Fibroblast of mammary gland (primary cell): ENCODE measurements around the gene PAIP1.

ENCODE experiments used
- DNase-seq: peaks from one replicate; pipeline ENCODE4 v3.0.0-alpha.2; 2010; ENCODE audit warnings: low read depth
- H3K4me3 ChIP-seq: 2 replicates; pipeline ENCODE4 v1.5.1; 2011; ENCODE audit warnings: low read depth, mild to moderate bottlenecking, low read length, moderate library complexity; ENCODE audit not compliant: control insufficient read depth
- TF ChIP-seq, protein P1 (sequence below): conservative IDR thresholded peaks from 2 replicates; pipeline ENCODE4 v1.5.1; 2011; ENCODE audit warnings: low read depth, low read length, inconsistent platforms; ENCODE audit not compliant: control insufficient read depth, insufficient read depth

Gene PAIP1

DNA sequence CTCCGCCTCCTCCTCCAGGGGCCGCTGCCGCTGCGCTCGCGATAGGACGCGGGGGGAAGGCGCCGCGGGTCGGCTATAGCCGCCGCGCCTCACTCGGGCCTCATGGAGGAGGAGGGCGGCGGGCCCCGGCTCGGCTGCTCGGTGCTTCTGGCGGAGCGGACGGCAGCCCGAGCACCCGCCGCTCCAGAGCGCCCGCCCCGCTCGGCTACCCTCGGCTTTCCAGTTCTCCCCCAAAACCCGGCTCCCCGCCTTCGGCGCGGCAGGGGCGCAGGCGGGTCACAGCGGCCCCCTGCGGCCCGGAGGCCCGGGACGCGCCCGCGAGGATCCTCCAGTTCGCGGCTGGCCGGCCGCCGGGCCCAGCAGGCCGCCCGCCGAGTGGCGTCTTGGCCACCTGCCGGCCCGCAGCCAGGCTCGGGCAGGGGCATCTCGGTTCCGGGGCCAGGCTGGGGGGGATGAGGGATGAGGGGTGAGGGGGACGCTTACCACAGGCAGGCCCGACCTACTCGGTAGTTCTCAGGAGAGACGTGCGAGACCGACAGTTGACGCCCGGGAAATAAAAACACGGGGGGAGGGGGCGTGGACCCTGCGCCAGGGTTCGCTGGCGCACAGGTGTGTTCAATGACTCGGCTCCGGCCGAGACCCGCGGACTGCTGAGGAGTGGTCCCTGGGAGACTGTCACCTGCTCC lies at the start of gene PAIP1:
PAIP1 (minus strand) TSS at position 221 of the 686 bp plus-strand sequence. CDS start 231 bp downstream, outside the sequence.
- peak within 1 kb of the TSS; percentile 89 for H3K4me3 ChIP-seq
- TF ChIP-seq, protein P1, sequence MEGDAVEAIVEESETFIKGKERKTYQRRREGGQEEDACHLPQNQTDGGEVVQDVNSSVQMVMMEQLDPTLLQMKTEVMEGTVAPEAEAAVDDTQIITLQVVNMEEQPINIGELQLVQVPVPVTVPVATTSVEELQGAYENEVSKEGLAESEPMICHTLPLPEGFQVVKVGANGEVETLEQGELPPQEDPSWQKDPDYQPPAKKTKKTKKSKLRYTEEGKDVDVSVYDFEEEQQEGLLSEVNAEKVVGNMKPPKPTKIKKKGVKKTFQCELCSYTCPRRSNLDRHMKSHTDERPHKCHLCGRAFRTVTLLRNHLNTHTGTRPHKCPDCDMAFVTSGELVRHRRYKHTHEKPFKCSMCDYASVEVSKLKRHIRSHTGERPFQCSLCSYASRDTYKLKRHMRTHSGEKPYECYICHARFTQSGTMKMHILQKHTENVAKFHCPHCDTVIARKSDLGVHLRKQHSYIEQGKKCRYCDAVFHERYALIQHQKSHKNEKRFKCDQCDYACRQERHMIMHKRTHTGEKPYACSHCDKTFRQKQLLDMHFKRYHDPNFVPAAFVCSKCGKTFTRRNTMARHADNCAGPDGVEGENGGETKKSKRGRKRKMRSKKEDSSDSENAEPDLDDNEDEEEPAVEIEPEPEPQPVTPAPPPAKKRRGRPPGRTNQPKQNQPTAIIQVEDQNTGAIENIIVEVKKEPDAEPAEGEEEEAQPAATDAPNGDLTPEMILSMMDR, result no peak
- peak; percentile 81 for DNase-seq

DNA sequence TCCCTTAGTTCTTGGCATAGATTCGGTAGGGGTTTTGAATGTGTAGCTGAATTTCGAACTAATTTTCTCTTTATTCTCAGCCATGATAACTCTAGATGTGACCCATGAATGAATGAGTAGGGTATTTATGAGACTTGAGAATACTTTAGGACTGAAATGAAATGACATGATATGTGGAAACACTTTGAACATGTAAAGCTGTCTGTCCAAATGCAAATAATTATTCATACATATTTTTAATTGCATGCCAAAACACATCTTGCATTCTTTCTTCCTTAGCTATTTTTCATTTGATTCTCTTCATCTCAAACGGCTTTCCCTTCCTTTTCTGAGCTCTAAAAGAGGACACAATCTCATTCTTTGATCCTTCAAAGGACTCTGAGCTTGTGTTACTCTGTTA lies 49.5 kb upstream of the PAIP1 start:
- TF ChIP-seq, protein P1, result no peak
- no peak for DNase-seq

DNA sequence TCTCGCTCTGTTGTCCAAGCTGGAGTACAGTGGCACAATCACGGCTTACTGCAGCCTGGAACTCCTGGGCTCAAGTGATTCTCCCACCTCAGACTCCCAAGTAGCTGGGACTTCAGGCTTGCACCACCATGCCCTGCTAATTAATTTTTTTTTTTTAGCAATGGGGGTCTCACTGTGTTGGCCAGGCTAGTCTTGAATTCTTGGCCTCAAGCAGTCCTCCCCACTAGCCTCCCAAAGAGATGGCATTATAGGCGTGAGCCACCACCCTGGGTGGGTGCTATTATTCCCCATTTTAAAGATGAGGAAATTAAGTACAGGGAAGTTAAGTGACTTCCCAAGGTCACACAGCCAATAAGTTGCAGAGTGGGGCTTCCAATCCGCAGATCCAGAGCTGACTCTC lies 47.8 kb upstream of the PAIP1 start:
- TF ChIP-seq, protein P1, result no peak
- no peak overlapping the region for H3K4me3 ChIP-seq
- no peak for DNase-seq

More for the DNA sequence above, 49.5 kb upstream of the PAIP1 start:
- H3K4me3 ChIP-seq, result no peak overlapping the region

GRCh38 chr5:43603344-43604217 lies 46.7 kb upstream of the PAIP1 start:
- H3K4me3 ChIP-seq, result peak overlapping the region; percentile 86
- peak; percentile 49 for DNase-seq
- TF ChIP-seq, protein P1, result no peak

DNA sequence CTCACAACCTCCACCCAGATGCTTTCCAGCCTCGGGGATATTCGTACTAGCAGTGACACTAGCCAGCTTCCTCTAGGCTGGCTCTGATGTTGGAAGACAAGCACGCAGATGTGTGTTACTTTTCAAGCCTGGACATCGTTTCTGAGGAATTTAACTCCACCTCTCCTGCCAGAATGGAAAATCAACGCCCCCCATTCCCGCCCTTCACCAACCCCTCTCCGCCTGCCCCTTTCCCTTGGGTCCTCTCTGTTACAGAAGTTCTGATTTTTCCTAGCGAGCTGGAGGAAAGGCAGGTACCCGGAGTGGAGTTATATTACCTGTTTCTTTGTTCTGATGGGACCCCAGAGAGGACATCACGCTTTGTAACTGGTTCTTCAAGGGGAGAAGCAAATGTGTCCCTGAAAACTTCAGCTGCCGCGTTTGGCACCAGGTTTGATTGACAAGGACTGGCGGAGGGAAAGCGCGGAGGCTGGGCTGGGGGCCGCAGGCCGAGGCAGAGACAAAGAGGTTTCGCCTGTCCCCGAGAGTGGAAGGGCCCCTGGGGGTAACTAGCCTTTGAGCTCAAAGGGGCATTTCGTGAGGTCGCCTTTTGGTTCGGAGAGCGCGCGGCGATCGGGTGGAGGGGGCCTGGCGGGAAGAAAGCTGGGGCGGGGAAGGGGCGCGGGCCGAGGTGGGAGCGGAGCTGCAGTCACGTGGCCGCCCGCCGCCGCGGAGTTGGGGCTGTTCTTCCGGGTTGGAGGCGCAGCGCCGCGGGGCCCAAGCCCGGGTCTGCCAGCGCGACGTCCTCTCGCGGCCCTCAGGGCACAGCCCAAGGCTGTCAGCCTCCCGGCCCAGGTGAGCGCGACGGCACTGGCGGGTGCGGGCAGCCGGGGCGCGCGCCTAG lies 45.8 kb upstream of the PAIP1 start, which contains the start of gene NNT:
NNT (plus strand) TSS at position 720 of the 883 bp plus-strand sequence. CDS start 6,016 bp downstream, outside the sequence.
- peak within 1 kb of the TSS; percentile 86 for H3K4me3 ChIP-seq
- TF ChIP-seq, protein P1, result no peak
- peak; percentile 52 for DNase-seq
